SK-N-SH (cell line): Measurements from ENCODE around the gene GLIS2. TPM values are rescaled to one million over a fixed set of nuclear protein-coding genes. Genes with fewer than 3 reads are reported as not detected.
A peak's percentile ranks its signal among the peaks of the same experiment; 100 is the strongest.

Experiments
- CTCF ChIA-PET: fragments of 300-600, 350-600 bp; formaldehyde crosslinking; extraction: SDS; loops from one replicate; lab custom pipeline; 2021; lab: Yijun Ruan, JAX
- POLR2A ChIA-PET: fragments of 350-600 bp; sonication (Branson Sonifier 250); formaldehyde crosslinking; extraction: SDS; loops from one replicate; lab custom pipeline; 2020; ENCODE audit warnings: antibody characterized with exemption, inconsistent platforms; lab: Yijun Ruan, JAX
- DNase-seq: peaks from one replicate; pipeline ENCODE4 v3.0.0; 2012
- H2AFZ ChIP-seq: fragments of 200-600 bp; sonication (generic); 2 replicates; pipeline ENCODE4 v1.8.1; 2016; ENCODE audit warnings: antibody characterized with exemption, mild to moderate bottlenecking, low read depth
- H3F3A ChIP-seq: fragments of 200-600 bp; sonication (generic); replicated peaks from 2 replicates; pipeline ENCODE3; 2016; ENCODE audit warnings: antibody characterized with exemption, mild to moderate bottlenecking; ENCODE audit not compliant: insufficient read depth
- H3K27ac ChIP-seq, 2 experiments: fragments of 200-500 bp in 1 of 2; fragments of 200-600 bp in 1 of 2; sonication (Bioruptor generic) in 1 of 2; sonication (generic), shearing (Covaris generic) in 1 of 2; 2 replicates each; pipeline versions ENCODE4 v1.5.1 to v1.6.1; 2014 to 2016; ENCODE audit warnings: low read depth in 2 of 2, inconsistent platforms in 1 of 2, low read length in 1 of 2, mild to moderate bottlenecking in 1 of 2, mixed read lengths in 1 of 2
- H3K27me3 ChIP-seq: fragments of 200-600 bp; sonication (generic), shearing (Covaris generic); 2 replicates; pipeline ENCODE4 v1.6.1; 2016; ENCODE audit warnings: mixed run types; ENCODE audit not compliant: insufficient read depth
- H3K36me3 ChIP-seq, 2 experiments: fragments of 200-500 bp in 1 of 2; fragments of 200-600 bp in 1 of 2; sonication (Bioruptor generic) in 1 of 2; sonication (generic) in 1 of 2; replicated peaks in 1 of 2; 2 replicates each; pipeline versions ENCODE3 to v1.5.1; 2014 to 2016; ENCODE audit warnings: low read length in 1 of 2, mild to moderate bottlenecking in 1 of 2; ENCODE audit not compliant: insufficient read depth in 2 of 2, control insufficient read depth in 1 of 2
- H3K4me1 ChIP-seq, 2 experiments: fragments of 200-500 bp in 1 of 2; fragments of 200-600 bp in 1 of 2; sonication (Bioruptor generic) in 1 of 2; sonication (generic), shearing (Covaris generic) in 1 of 2; 2 replicates each; pipeline versions ENCODE4 v1.5.1 to v1.6.1; 2014 to 2016; ENCODE audit warnings: low read depth in 1 of 2, low read length in 1 of 2, mixed run types in 1 of 2; ENCODE audit not compliant: insufficient read depth in 2 of 2, control insufficient read depth in 1 of 2
- H3K4me2 ChIP-seq: fragments of 200-600 bp; sonication (generic), shearing (Covaris generic); 2 replicates; pipeline ENCODE4 v1.6.1; 2017; ENCODE audit warnings: mixed run types
- H3K4me3 ChIP-seq, 2 experiments: fragments of 200-500 bp in 1 of 2; fragments of 200-600 bp in 1 of 2; sonication (Bioruptor generic) in 1 of 2; sonication (generic), shearing (Covaris generic) in 1 of 2; 2 replicates each; pipeline versions ENCODE4 v1.5.1 to v1.8.1; 2014 to 2016; ENCODE audit warnings: low read depth in 2 of 2, inconsistent platforms in 1 of 2, low read length in 1 of 2, mild to moderate bottlenecking in 1 of 2, mixed read lengths in 1 of 2, moderate library complexity in 1 of 2
- H3K79me2 ChIP-seq: fragments of 200-600 bp; sonication (generic); 2 replicates; pipeline ENCODE4 v1.8.1; 2017; ENCODE audit warnings: mild to moderate bottlenecking; ENCODE audit not compliant: insufficient read depth
- H3K9ac ChIP-seq: fragments of 200-600 bp; sonication (generic); 2 replicates; pipeline ENCODE4 v1.6.1; 2017; ENCODE audit warnings: mixed run types
- H3K9me2 ChIP-seq: fragments of 200-600 bp; sonication (generic); 2 replicates; pipeline ENCODE4 v1.6.1; 2017; ENCODE audit warnings: mixed run types
- H3K9me3 ChIP-seq: fragments of 200-600 bp; sonication (generic); 2 replicates; pipeline ENCODE4 v1.6.1; 2017; ENCODE audit warnings: mixed run types, mild to moderate bottlenecking, moderate library complexity
- H4K20me1 ChIP-seq: fragments of 200-600 bp; sonication (generic); 2 replicates; pipeline ENCODE4 v1.6.1; 2017; ENCODE audit warnings: mild to moderate bottlenecking, mixed run types; ENCODE audit not compliant: insufficient read depth
- CHD2 ChIP-seq: fragments of 150-350 bp; IDR thresholded peaks from 2 replicates; pipeline ENCODE4 v1.6.1; 2018; ENCODE audit warnings: low read length; ENCODE audit not compliant: partially characterized antibody
- CTCF ChIP-seq: fragments of 200-600 bp; sonication (generic); IDR thresholded peaks from 2 replicates; pipeline ENCODE4 v1.6.1; 2017; ENCODE audit warnings: antibody characterized with exemption, mild to moderate bottlenecking, moderate library complexity
- ELF1 ChIP-seq: IDR thresholded peaks from 2 replicates; pipeline ENCODE4 v1.4.0; 2012
- EP300 ChIP-seq, 2 experiments: IDR thresholded peaks; 2 replicates each; pipeline versions ENCODE4 v1.4.0 to v1.6.1; 2012; ENCODE audit warnings: borderline replicate concordance in 1 of 2, low read depth in 1 of 2, low read length in 1 of 2
- EZH2phosphoT487 ChIP-seq: fragments of 200-600 bp; sonication (generic); IDR thresholded peaks from 2 replicates; pipeline ENCODE4 v1.6.1; 2017; ENCODE audit warnings: low read depth, mixed run types, mild to moderate bottlenecking, antibody characterized with exemption, moderate library complexity, borderline replicate concordance
- FOXJ3 ChIP-seq: sonication (generic); formaldehyde crosslinking; IDR thresholded peaks from 2 replicates; pipeline ENCODE4 v1.5.1; 2020; ENCODE audit warnings: mild to moderate bottlenecking, missing genetic modification reagents
- FOXM1 ChIP-seq: IDR thresholded peaks from 2 replicates; pipeline ENCODE4 v1.4.0; 2012; ENCODE audit warnings: low read depth, mild to moderate bottlenecking
- GABPA ChIP-seq: IDR thresholded peaks from 2 replicates; pipeline ENCODE4 v1.4.0; 2012; ENCODE audit warnings: low read depth, mild to moderate bottlenecking
- IRF3 ChIP-seq: fragments of 150-350 bp; IDR thresholded peaks from 2 replicates; pipeline ENCODE4 v1.6.1; 2016; ENCODE audit warnings: mild to moderate bottlenecking, low read depth, low read length
- MAX ChIP-seq: IDR thresholded peaks from 2 replicates; pipeline ENCODE4 v1.4.0; 2012; ENCODE audit warnings: low read depth
- MEF2A ChIP-seq: IDR thresholded peaks from 2 replicates; pipeline ENCODE4 v1.4.0; 2012; ENCODE audit warnings: low read depth, borderline replicate concordance
- MXI1 ChIP-seq: IDR thresholded peaks from 2 replicates; pipeline ENCODE4 v1.6.1; 2012; ENCODE audit warnings: mild to moderate bottlenecking, low read depth, low read length, improper control_type of control experiment
- NFIC ChIP-seq: IDR thresholded peaks from 2 replicates; pipeline ENCODE4 v1.4.0; 2012; ENCODE audit warnings: borderline replicate concordance
- NRF1 ChIP-seq: IDR thresholded peaks from 2 replicates; pipeline ENCODE4 v1.6.1; 2012; ENCODE audit warnings: low read depth, mild to moderate bottlenecking, low read length
- POLR2AphosphoS5 ChIP-seq: IDR thresholded peaks from 2 replicates; pipeline ENCODE4 v1.6.1; 2012; ENCODE audit warnings: low read depth, low read length
- RAD21 ChIP-seq: IDR thresholded peaks from 2 replicates; pipeline ENCODE4 v1.6.1; 2012; ENCODE audit warnings: mild to moderate bottlenecking, low read length
- RFX5 ChIP-seq: IDR thresholded peaks from 2 replicates; pipeline ENCODE4 v1.6.1; 2012; ENCODE audit warnings: mild to moderate bottlenecking, improper control_type of control experiment, low read length
- SIN3A ChIP-seq: IDR thresholded peaks from 2 replicates; pipeline ENCODE4 v1.6.1; 2012; ENCODE audit warnings: low read depth, mild to moderate bottlenecking, low read length, moderate library complexity, borderline replicate concordance
- TEAD4 ChIP-seq: IDR thresholded peaks from 2 replicates; pipeline ENCODE4 v1.4.0; 2012; ENCODE audit warnings: mild to moderate bottlenecking, borderline replicate concordance; ENCODE audit not compliant: insufficient read depth
- USF2 ChIP-seq: fragments of 150-350 bp; IDR thresholded peaks from 2 replicates; pipeline ENCODE4 v1.6.1; 2017; ENCODE audit warnings: antibody characterized with exemption, low read length, low read depth, borderline replicate concordance
- WGBS: methylation state at CpG from one replicate; pipeline ENCODE4 v1.1.6; 2017; ENCODE audit warnings: low lambda C conversion rate; 5-methylcytosine and 5-hydroxymethylcytosine counted together
- polyA plus RNA-seq, 3 experiments: library from polyadenylated mRNA; depleted of rRNA; stranded (reverse); fragments of >200 nt; gene quantifications; 2 replicates each; pipeline ENCODE4 v1.2.3, GENCODE V29; 2012

The GLIS2 gene
- polyA plus RNA-seq, 1 of the 3 experiments (the other 2 are of a cell fraction), result 6.5 TPM

- H3K9me3 ChIP-seq, result no peaks in the 10 kb centered on the region
- 100% methylated on average over 3 of the region's 5 CpGs for WGBS
- H3K4me1 ChIP-seq, result peaks cover 16 to 43% of the 10 kb centered on the region in 2 experiments; a peak in 3 of 4 replicates
- POLR2A ChIA-PET, result no interaction called here
- peaks cover under 1% of the 10 kb centered on the region for H3F3A ChIP-seq
- H3K9me2 ChIP-seq, result no peaks in the 10 kb centered on the region
- H3K27ac ChIP-seq, result no peak overlapping the region; a peak in 1 of 4 replicates
- H3K9ac ChIP-seq, result no peak overlapping the region
- H4K20me1 ChIP-seq, result peaks cover 9% of the 10 kb centered on the region
- no peak overlapping the region for H3K4me3 ChIP-seq
- DNase-seq, result no peak
- no peaks in the 10 kb centered on the region for H3K36me3 ChIP-seq
- peaks cover 5% of the 10 kb centered on the region; the same call in 1 of the 2 replicates for H3K79me2 ChIP-seq
- no peak overlapping the region for H3K4me2 ChIP-seq
- TF ChIP-seq USF2 (no peak), MXI1 (no peak), FOXJ3 (no peak), RFX5 (no peak), FOXM1 (no peak), MAX (no peak), ELF1 (no peak), CHD2 (no peak), IRF3 (no peak), POLR2AphosphoS5 (no peak), NFIC (no peak), RAD21 (no peak)
- no peak overlapping the region for H2AFZ ChIP-seq
- no peaks in the 10 kb centered on the region for H3K27me3 ChIP-seq
- CTCF ChIA-PET, result interaction anchor here (1.2 to 32.1 kb wide), 3 partner anchors 9 to 35 kb away, joined by 5 to 558 read pairs (median 39); no protein-coding TSS in a partner anchor
Measured at GRCh38 chr16:4367393-4367856, 51.6 kb downstream of the GLIS2 start.

GRCh38 chr16:4369007-4369733 is 53.3 kb downstream of the GLIS2 start:
- Histone ChIP-seq H3F3A (peaks cover 13% of the 10 kb centered on the region), H3K4me2 (peak overlapping the region; percentile 50; the same call in 1 of the 2 replicates), H3K4me1 (peaks cover 24 to 60% of the 10 kb centered on the region in 2 experiments; a peak in 3 of 4 replicates), H3K9ac (no peak overlapping the region), H3K9me2 (no peaks in the 10 kb centered on the region), H3K4me3 (no peak overlapping the region), H3K27me3 (no peaks in the 10 kb centered on the region), H2AFZ (no peak overlapping the region), H3K36me3 (no peaks in the 10 kb centered on the region), H3K79me2 (peaks cover 20% of the 10 kb centered on the region), H4K20me1 (peaks cover 21% of the 10 kb centered on the region), H3K9me3 (no peaks in the 10 kb centered on the region), H3K27ac (peak overlapping the region in 1 of 2 experiments; percentile 54; a peak in 2 of 4 replicates)
- ChIA-PET CTCF (interaction anchor here (1.0 to 32.1 kb wide), 6 partner anchors 9 to 80 kb away, joined by 4 to 558 read pairs (median 8); no protein-coding TSS in a partner anchor), POLR2A (interaction anchor here (0.6 to 1.4 kb wide), 2 partner anchors 23 to 61 kb away, joined by 4 to 6 read pairs; no protein-coding TSS in a partner anchor)
- WGBS, result 33% methylated on average over 5 of the region's 13 CpGs
- DNase-seq, result peak; percentile 82
- peak; percentile 33 for TF ChIP-seq CHD2
- TF ChIP-seq EZH2phosphoT487, result no peak
- peak in 1 of 2 experiments; percentile 70; a peak in 1 of 4 replicates for TF ChIP-seq EP300 (IDR thresholded peaks at IDR 0.05; ENCODE audit: borderline replicate concordance in 1 of 2, low read depth in 1 of 2, low read length in 1 of 2)
- no peak for TF ChIP-seq POLR2AphosphoS5
- no peak for TF ChIP-seq MEF2A
- TF ChIP-seq MAX, result peak; percentile 69; the same call in 1 of the 2 replicates
- no peak for TF ChIP-seq NRF1
- no peak for TF ChIP-seq CTCF
- TF ChIP-seq RAD21, result peak; percentile 13; the same call in 1 of the 2 replicates
- TF ChIP-seq TEAD4, result no peak
- peak; percentile 60; the same call in 1 of the 2 replicates for TF ChIP-seq SIN3A
- TF ChIP-seq FOXJ3, result peak; percentile 72; the same call in 1 of the 2 replicates
- no peak for TF ChIP-seq GABPA
- TF ChIP-seq RFX5, result no peak
